Endothelial cell of umbilical vein (primary cell): ENCODE measurements around the gene CLDN16. TPM values are rescaled to one million over a fixed set of nuclear protein-coding genes. Genes with fewer than 3 reads are reported as not detected.

ENCODE experiments used
- BruUV-seq: library from RNA; stranded (reverse); fragments of 400-500 nt; replicated peaks from 2 replicates; lab custom pipeline; 2021; lab: Mats Ljungman, UMichigan
- CTCF ChIA-PET: fragments of 300-600, 350-600 bp; sonication (Branson Sonifier 250); formaldehyde crosslinking; loops from one replicate; lab custom pipeline; 2021; ENCODE audit warnings: antibody characterized with exemption, inconsistent platforms; lab: Charles Lee
- POLR2A ChIA-PET: fragments of 300-600, 350-600 bp; sonication (Branson Sonifier 250); formaldehyde crosslinking; loops from one replicate; lab custom pipeline; 2021; ENCODE audit warnings: antibody characterized with exemption, inconsistent platforms; lab: Charles Lee
- DNase-seq: peaks from one replicate; pipeline ENCODE4 v3.0.0-alpha.2; 2011; ENCODE audit warnings: low read depth, low spot score
- FAIRE-seq: peaks from 2 replicates; lab custom pipeline; 2011; peaks lifted over from hg19 to GRCh38; lab: Jason Lieb, UNC
- H2AFZ ChIP-seq: 2 replicates; pipeline ENCODE4 v1.6.0; 2012; ENCODE audit warnings: low read depth, low read length, control low read depth, inconsistent platforms
- H3K27ac ChIP-seq: 2 replicates; pipeline ENCODE4 v1.5.1; 2011; ENCODE audit warnings: low read depth, mild to moderate bottlenecking, control low read depth, low read length, moderate library complexity; ENCODE audit not compliant: insufficient read depth
- H3K27me3 ChIP-seq, 2 experiments: 2 replicates each; pipeline versions ENCODE4 v1.6.0 to v1.6.1; 2011; ENCODE audit warnings: low read length in 2 of 2, mixed read lengths in 1 of 2; ENCODE audit not compliant: control insufficient read depth in 2 of 2, insufficient read depth in 2 of 2
- H3K36me3 ChIP-seq, 2 experiments: 2 replicates in 1 of 2; 3 replicates in 1 of 2; pipeline ENCODE4 v1.5.1; 2011; ENCODE audit warnings: low read length in 2 of 2, mild to moderate bottlenecking in 1 of 2, moderate library complexity in 1 of 2; ENCODE audit not compliant: control insufficient read depth in 2 of 2, insufficient read depth in 2 of 2; ENCODE audit errors: extremely low read depth in 1 of 2
- H3K4me1 ChIP-seq: 3 replicates; pipeline ENCODE4 v1.5.1; 2011; ENCODE audit warnings: mild to moderate bottlenecking, low read length; ENCODE audit not compliant: control insufficient read depth, insufficient read depth; ENCODE audit errors: extremely low read depth
- H3K4me2 ChIP-seq: 2 replicates; pipeline ENCODE4 v1.6.1; 2011; ENCODE audit warnings: low read length, control low read depth, mixed read lengths; ENCODE audit not compliant: insufficient read depth
- H3K4me3 ChIP-seq, 3 experiments: fragments of 200-600 bp in 1 of 3; sonication (generic), shearing (Covaris generic) in 1 of 3; replicated peaks in 1 of 3; 2 replicates each; pipeline ENCODE4 v1.5.1; 2011 to 2016; ENCODE audit warnings: control low read depth in 3 of 3, low read length in 3 of 3, mild to moderate bottlenecking in 2 of 3, inconsistent platforms in 1 of 3, low read depth in 1 of 3, moderate library complexity in 1 of 3; ENCODE audit not compliant: insufficient read depth in 1 of 3
- H3K79me2 ChIP-seq: 2 replicates; pipeline ENCODE4 v1.6.0; 2012; ENCODE audit warnings: low read length, inconsistent platforms; ENCODE audit not compliant: control insufficient read depth, insufficient read depth
- H3K9ac ChIP-seq: replicated peaks from 2 replicates; pipeline ENCODE3; 2011; ENCODE audit warnings: low read length, control low read depth; ENCODE audit not compliant: insufficient read depth; ENCODE audit errors: extremely low read depth
- H3K9me1 ChIP-seq: replicated peaks from 3 replicates; pipeline ENCODE4 v1.6.0; 2011; ENCODE audit warnings: mild to moderate bottlenecking, low read length; ENCODE audit not compliant: control insufficient read depth, insufficient read depth; ENCODE audit errors: extremely low read depth
- H3K9me3 ChIP-seq: replicated peaks from 2 replicates; pipeline ENCODE4 v1.5.1; 2012; ENCODE audit warnings: low read length, inconsistent platforms; ENCODE audit not compliant: control insufficient read depth, insufficient read depth
- H4K20me1 ChIP-seq: replicated peaks from 2 replicates; pipeline ENCODE3; 2011; ENCODE audit warnings: mild to moderate bottlenecking, low read length; ENCODE audit not compliant: control insufficient read depth, insufficient read depth; ENCODE audit errors: extremely low read depth
- CTCF ChIP-seq, 2 donors: IDR thresholded peaks; 1 replicate in 1 of 2; 2 replicates in 1 of 2; pipeline ENCODE4 v1.5.1; 2011; ENCODE audit warnings: low read length in 2 of 2, mild to moderate bottlenecking in 2 of 2, moderate library complexity in 2 of 2, control low read depth in 1 of 2, inconsistent platforms in 1 of 2, low read depth in 1 of 2; ENCODE audit not compliant: insufficient read depth in 1 of 2; ENCODE audit errors: extremely low read depth in 1 of 2
- EZH2 ChIP-seq: IDR thresholded peaks from 2 replicates; pipeline ENCODE4 v1.6.1; 2012; ENCODE audit warnings: borderline replicate concordance, low read depth, mild to moderate bottlenecking, moderate library complexity, low read length, inconsistent platforms; ENCODE audit not compliant: severe bottlenecking
- FOS ChIP-seq: IDR thresholded peaks from 2 replicates; pipeline ENCODE4 v1.6.1; 2011; ENCODE audit warnings: mild to moderate bottlenecking, low read length, moderate library complexity, borderline replicate concordance; ENCODE audit not compliant: insufficient read depth
- GATA2 ChIP-seq: IDR thresholded peaks from 2 replicates; pipeline ENCODE4 v1.7.0; 2011; ENCODE audit warnings: low read depth, mild to moderate bottlenecking, moderate library complexity, mixed read lengths, low read length; ENCODE audit not compliant: insufficient read length, insufficient read depth
- JUN ChIP-seq: IDR thresholded peaks from 2 replicates; pipeline ENCODE4 v1.6.1; 2011; ENCODE audit warnings: borderline replicate concordance, low read depth; ENCODE audit not compliant: insufficient read length, insufficient read depth
- MAX ChIP-seq: IDR thresholded peaks from 2 replicates; pipeline ENCODE4 v1.6.1; 2011; ENCODE audit not compliant: insufficient read depth, insufficient read length
- MYC ChIP-seq: IDR thresholded peaks from one replicate; pipeline ENCODE4 v1.6.1; 2011; ENCODE audit warnings: mild to moderate bottlenecking, low read depth, low read length
- POLR2A ChIP-seq: IDR thresholded peaks from 2 replicates; pipeline ENCODE4 v1.6.1; 2012; ENCODE audit warnings: low read depth, mild to moderate bottlenecking, control low read depth, low read length
- POLR2AphosphoS5 ChIP-seq: IDR thresholded peaks from 2 replicates; pipeline ENCODE4 v1.6.1; 2012; ENCODE audit warnings: low read depth, mild to moderate bottlenecking, control low read depth, low read length, moderate library complexity; ENCODE audit not compliant: insufficient read depth
- dilution Hi-C: fragments of 300-500 bp; cut with MboI; formaldehyde crosslinking; loops from one replicate; pipeline ENCODE4 v1.15.0; 2019; ENCODE audit warnings: low sequenced_read_pairs; ENCODE audit not compliant: extremely low pct_ligation_motif_present
- intact Hi-C: fragments of 100-400 bp; cut with micrococcal nuclease; formaldehyde crosslinking; loops from one replicate; pipeline ENCODE4 v1.10.0; 2022
- polyA plus RNA-seq, 4 experiments: library from polyadenylated mRNA; depleted of rRNA in 3 of 4; stranded (reverse) in 3 of 4; unstranded in 1 of 4; fragments of >200 nt; gene quantifications; 2 replicates each; pipeline versions ENCODE4 v1.2.1 to v1.2.3, GENCODE V29; 2011 to 2012; ENCODE audit warnings: missing spikeins in 1 of 4
- total RNA-seq: library from RNA; stranded (reverse); gene quantifications from 2 replicates; pipeline ENCODE4 v1.2.3, GENCODE V29; 2021

Gene CLDN16
- total and polyA plus RNA-seq, 2 donors (not counting 3 experiments of a cell fraction or from before 2014, with no cell fraction given): 0.01 TPM; not detected in 1

GRCh38 chr3:190380184-190380583 lies 7.8 kb upstream of the CLDN16 start:
- dilution Hi-C loops (no loop called here), intact Hi-C loops (no loop called here)
- DNase-seq: no peak
- Histone ChIP-seq H3K4me3 (no peak overlapping the region), H3K27me3 (no peaks in the 10 kb centered on the region), H3K9me1 (no peaks in the 10 kb centered on the region), H3K79me2 (no peaks in the 10 kb centered on the region), H3K27ac (no peak overlapping the region), H2AFZ (no peak overlapping the region), H3K9ac (no peak overlapping the region), H4K20me1 (no peaks in the 10 kb centered on the region), H3K36me3 (no peaks in the 10 kb centered on the region), H3K9me3 (no peaks in the 10 kb centered on the region), H3K4me2 (no peak overlapping the region), H3K4me1 (no peaks in the 10 kb centered on the region)
- ChIA-PET CTCF (no interaction called here), POLR2A (no interaction called here)
- TF ChIP-seq POLR2A (no peak), CTCF (IDR thresholded peaks at IDR 0.05; ENCODE audit: extremely low read depth in 1 of 2, insufficient read depth in 1 of 2, low read depth in 1 of 2, low read length in 2 of 2) (no peak), POLR2AphosphoS5 (no peak), EZH2 (no peak), FOS (no peak), GATA2 (no peak), MYC (no peak), MAX (no peak), JUN (no peak)
- no TSS peak for BruUV-seq
- FAIRE-seq: no peak
